Right lobe of liver (tissue), 4 donors: Measurements from ENCODE around the gene IGSF22.

ENCODE experiments used
- CTCF ChIP-seq, 4 donors: fragments of 200-600 bp in 3 of 4; fragments of 450-650 bp in 1 of 4; IDR thresholded peaks; one replicate each; pipeline versions ENCODE4 v1.5.1 to v1.8.0; 2016 to 2022; ENCODE audit warnings: antibody characterized with exemption in 4 of 4, mild to moderate bottlenecking in 2 of 4
- POLR2A ChIP-seq: fragments of 450-650 bp; IDR thresholded peaks from one replicate; pipeline ENCODE4 v1.6.1; 2017; ENCODE audit warnings: antibody characterized with exemption, mild to moderate bottlenecking
- donor health status: DM: no; HTN: no; CAD: no.
- donor health status: DM: no; HTN: no; CAD: no.
- donor health status: DM: no; HTN: yes; CAD: no.

- TF ChIP-seq CTCF (IDR thresholded peaks at IDR 0.05) (no peak), POLR2A (no peak)
These were observed 54.7 kb downstream of the IGSF22 start for GRCh38 chr11:18671246-18671645.
